Measurements from ENCODE around the gene DYNC2LI1.

DNA sequence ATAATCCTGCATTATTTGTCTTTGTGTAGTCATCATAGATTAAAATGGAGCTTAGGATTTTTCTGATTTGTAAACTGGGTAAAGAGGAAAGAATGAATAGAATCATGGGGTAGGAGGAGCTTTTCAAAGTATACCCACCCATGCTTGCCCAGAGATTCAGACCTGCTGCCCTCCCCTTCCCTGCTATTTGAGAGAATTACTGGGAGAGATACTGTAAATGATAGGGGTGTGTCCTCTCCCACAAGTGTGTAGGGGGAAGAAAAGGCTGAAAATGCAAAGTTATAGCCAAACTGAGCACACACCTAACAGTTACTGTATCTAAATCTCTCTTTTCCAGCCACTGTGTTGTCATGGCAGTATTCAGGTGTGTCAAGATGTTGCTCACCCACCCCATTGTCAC, 21.5 kb upstream of the DYNC2LI1 start:
- TF ChIP-seq CTCF (IDR thresholded peaks at IDR 0.05) (no peak), POLR2A (IDR thresholded peaks at IDR 0.05) (no peak), EP300 (IDR thresholded peaks at IDR 0.05) (no peak)

Data from tibial nerve (tissue), 4 donors.